ES-I3 (cell line): ENCODE data around the gene TNS2.
"Not testable (repeated sequence)": the region's sequence is repeated elsewhere in the genome, so short reads cannot be mapped to it uniquely, and the experiment has no call there.

ENCODE experiments used
- H3K36me3 ChIP-seq: 2 replicates; pipeline ENCODE4 v1.6.1; 2013; ENCODE audit warnings: mild to moderate bottlenecking, low read length, control low read depth, moderate library complexity; ENCODE audit not compliant: insufficient read depth
- H3K4me1 ChIP-seq: 2 replicates; pipeline ENCODE4 v1.6.1; 2013; ENCODE audit warnings: mild to moderate bottlenecking, control low read depth, low read length; ENCODE audit not compliant: insufficient read depth
- H3K9ac ChIP-seq: 2 replicates; pipeline ENCODE4 v1.6.1; 2013; ENCODE audit warnings: low read depth, mild to moderate bottlenecking, low read length, moderate library complexity
- H3K9me3 ChIP-seq: 2 replicates; pipeline ENCODE4 v1.6.1; 2013; ENCODE audit warnings: mild to moderate bottlenecking, low read length, moderate library complexity; ENCODE audit not compliant: control insufficient read depth, insufficient read depth

The TNS2 gene

DNA sequence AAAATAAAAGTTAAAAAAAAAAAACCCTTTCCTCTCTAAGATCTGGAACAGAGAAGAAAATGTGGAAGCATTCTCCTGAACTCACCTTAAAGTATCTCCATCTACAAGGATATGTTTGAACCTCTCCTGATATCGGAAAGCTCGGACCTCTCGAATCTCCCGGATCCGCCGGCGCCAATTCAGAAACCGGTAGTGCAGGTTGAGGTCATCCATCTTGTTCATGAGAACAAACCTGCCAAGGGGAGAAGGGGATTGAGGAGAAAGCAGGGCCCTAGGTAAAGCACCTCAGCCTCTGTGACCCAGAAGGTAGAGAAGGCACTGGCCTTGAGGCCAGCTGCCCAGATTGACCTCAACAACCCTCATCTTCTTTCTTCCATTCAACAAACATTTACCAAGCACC, 27.2 kb downstream of the TNS2 start:
- Histone ChIP-seq H3K4me1 (peaks cover 12% of the 10 kb centered on the region; the same call in 1 of the 2 replicates), H3K9ac (no peak overlapping the region), H3K9me3 (no peaks in the 10 kb centered on the region), H3K36me3 (no peaks in the 10 kb centered on the region)

DNA sequence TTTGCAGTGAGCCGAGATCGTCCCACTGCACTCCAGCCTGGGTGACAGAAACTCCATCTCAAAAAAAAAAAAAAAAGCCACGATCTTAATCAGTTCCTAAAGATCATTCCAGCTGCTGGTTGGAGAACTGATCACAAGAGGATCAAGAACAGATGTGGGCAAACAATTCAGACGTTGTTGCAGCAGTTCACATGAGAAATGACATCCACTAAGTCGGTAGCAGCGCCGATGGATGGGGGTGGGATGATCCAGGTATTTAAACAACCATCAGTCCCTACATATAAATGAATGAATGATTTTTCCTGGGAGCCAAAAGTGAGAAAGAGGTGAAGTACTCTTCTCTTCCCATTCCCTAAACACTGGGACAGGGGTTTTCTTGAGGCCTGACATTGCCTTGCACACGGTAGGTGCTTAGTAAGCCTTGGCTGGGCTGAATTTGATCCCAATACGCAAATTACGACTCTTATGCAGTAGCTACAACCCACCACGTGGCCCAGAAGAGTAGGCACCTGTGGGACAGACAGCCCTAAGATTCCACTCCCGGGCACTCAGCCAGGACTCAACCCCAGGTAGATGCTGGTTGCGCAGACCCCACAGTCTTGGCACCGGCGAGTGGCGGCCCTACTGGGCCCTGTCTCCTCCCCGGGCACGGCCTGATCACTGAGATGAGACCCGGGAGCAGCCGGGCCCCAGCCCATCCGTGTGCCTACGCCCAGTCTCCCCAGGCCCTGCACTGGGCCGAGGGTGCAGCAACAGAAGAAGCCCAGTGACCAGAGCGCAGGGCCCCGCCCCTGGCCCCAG, 28.8 kb downstream of the TNS2 start:
- Histone ChIP-seq H3K9ac (peak overlapping the region; percentile 75), H3K4me1 (peaks cover 6% of the 10 kb centered on the region; the same call in 1 of the 2 replicates), H3K9me3 (no peaks in the 10 kb centered on the region), H3K36me3 (no peaks in the 10 kb centered on the region)

DNA sequence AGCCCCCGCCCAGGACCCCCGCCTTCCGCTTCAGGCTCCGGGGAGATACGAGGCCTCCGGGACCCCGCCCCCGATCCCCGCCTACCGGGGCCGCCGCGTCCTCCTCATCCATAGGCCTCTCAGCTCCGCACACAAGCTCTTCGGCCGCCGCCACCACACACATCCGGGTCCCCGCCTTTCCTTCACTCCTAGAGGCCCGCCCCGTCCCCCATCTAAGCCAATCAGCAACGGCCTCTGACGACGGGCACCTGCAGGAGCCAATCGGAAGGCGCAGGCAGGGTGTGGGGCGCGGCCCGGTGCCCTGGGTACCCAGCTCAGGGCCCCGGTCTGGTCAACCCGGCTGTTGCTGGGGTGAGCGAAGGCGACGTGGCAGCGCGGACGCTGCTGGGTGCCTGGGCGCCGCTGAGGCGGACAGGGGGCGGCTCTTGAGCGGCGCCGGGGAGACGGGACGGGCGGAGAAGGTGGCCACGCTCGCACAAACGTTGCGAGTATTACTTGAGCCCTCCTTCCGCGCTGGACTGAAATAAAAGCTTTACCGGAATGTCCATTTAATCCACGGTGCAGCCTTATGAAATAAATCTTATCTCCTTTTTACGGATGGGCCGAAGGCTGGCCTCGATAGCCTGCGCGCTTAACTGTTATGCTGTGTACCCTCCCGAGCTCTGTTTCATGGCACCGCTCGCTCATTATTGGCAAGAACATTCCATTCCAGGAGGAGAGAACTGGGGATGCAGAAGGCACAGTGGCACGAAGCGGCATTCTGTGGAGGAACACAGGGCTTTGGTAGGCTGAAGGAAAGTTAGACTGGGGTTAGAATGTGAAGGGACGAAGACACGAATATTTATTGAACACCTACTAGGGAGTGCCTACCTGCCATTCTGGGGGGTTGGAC, 29.6 kb downstream of the TNS2 start, which contains the start of gene SPRYD3:
TSS of gene SPRYD3 (minus strand) at position 165 of the 892 bp plus-strand sequence. CDS start at position 108, 57 bp downstream.
- Histone ChIP-seq H3K9me3 (no peaks in the 10 kb centered on the region), H3K9ac (peak within 1 kb of the TSS; percentile 75), H3K4me1 (peaks cover 6% of the 10 kb centered on the region; the same call in 1 of the 2 replicates), H3K36me3 (no peaks in the 10 kb centered on the region)

- H3K36me3 ChIP-seq, result no peaks in the 10 kb centered on the region
- H3K9ac ChIP-seq, result no peak overlapping the region
- H3K4me1 ChIP-seq, result peaks cover 6% of the 10 kb centered on the region; the same call in 1 of the 2 replicates
- no peaks in the 10 kb centered on the region for H3K9me3 ChIP-seq
Measured at GRCh38 chr12:53082637-53083175, 32.8 kb downstream of the TNS2 start.

GRCh38 chr12:53086361-53086760, 36.5 kb downstream of the TNS2 start:
- no peaks in the 10 kb centered on the region for H3K9me3 ChIP-seq
- no peaks in the 10 kb centered on the region for H3K36me3 ChIP-seq
- no peak overlapping the region for H3K9ac ChIP-seq
- H3K4me1 ChIP-seq, result no peaks in the 10 kb centered on the region

DNA sequence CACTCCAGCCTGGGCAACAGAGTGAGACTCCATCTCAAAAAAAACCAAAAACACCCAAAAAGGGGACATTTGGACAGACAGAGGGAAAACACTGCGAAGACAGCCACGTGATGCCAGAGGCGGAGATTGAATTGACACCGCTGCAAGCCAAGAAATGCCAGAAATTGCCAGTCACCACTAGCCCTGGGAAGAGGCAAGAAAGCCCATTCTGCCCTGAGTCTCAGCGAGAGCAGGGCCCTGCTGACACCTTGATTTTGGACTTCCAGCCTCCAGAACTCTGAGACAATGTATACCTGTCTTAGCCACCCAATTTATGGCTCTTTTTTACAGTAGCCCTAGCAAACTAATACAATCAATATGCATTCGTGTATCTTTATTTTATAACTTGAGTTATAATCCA, 40.2 kb downstream of the TNS2 start:
- H3K9ac ChIP-seq, result no peak overlapping the region
- H3K36me3 ChIP-seq, result no peaks in the 10 kb centered on the region
- peaks cover 3% of the 10 kb centered on the region for H3K4me1 ChIP-seq

DNA sequence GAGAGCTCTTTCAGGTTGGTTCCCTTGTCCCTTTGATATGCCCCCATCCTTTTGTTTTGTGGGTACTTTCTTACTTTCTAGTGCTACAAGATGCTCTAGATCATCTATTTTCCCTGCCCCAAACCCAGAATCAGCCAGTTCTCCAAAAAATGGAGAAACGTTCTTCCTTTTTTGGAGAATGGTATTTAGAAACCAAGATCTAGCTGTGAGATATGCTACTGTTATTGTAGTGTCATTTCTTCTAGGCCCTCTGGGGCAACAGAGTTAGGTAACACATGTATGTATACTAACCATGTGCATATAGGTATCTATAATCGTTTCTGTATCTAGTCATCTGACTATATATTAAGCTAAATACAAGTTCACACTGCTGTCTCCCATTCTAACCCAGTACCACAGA, 40.7 kb downstream of the TNS2 start:
- Histone ChIP-seq H3K9ac (no peak overlapping the region), H3K36me3 (no peaks in the 10 kb centered on the region), H3K4me1 (peaks cover 3% of the 10 kb centered on the region), H3K9me3 (no peaks in the 10 kb centered on the region)

More for the DNA sequence above, 40.2 kb downstream of the TNS2 start:
- H3K9me3 ChIP-seq, result no peaks in the 10 kb centered on the region

DNA sequence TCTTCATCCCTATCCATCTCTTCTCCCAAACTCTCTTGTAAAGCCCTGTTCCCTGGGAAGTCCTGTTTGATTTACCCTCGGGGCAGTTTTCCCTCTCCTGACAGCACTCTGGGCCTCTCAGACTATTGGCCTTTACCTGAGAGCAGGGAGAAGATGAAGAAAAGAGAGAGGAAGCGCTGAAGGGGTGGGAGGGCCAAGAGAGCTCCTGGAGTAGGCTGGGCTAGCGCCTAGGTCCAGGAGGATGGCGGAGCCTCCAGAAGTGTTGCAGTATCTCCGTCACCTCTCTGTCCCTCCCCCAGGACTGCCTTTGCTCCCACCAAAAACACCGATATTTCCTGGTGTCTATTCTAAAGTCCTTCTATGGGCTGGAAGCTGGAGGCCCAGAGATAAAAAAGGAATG, 41.9 kb downstream of the TNS2 start:
- Histone ChIP-seq H3K36me3 (no peaks in the 10 kb centered on the region), H3K9me3 (no peaks in the 10 kb centered on the region), H3K9ac (no peak overlapping the region), H3K4me1 (peaks cover 9% of the 10 kb centered on the region)

DNA sequence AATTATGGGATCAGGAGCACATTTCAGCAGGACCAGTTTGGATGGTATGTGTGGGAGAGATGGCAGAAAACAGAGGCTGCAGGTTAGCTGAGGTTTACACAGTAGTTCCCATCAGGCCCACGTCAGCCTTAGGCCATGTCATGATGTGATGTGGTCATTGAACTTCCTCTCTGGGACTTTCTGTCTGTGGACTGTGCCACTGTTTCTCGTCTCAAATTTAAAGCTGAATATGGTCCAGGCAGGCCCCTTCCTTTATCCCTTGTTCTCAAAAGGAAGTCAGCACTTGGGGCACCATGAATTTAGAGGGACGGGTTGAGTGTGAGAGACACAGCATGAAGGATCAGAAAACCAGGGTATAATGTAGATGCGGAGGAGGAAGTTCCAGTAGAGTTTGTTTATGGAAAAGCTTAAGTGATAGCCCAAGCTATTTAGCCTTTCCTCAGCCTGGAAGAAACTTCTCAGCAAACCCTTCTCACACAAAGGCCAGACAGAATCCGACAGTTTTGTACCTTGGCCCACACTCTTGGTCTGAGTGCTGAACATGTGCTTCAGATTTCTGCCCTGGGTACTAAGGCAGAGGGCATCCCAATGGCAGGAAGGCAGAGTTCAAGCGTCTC, 44.0 kb downstream of the TNS2 start:
- Histone ChIP-seq H3K9ac (no peak overlapping the region), H3K4me1 (peaks cover 15% of the 10 kb centered on the region)

GRCh38 chr12:53094394-53094787, 44.5 kb downstream of the TNS2 start:
- Histone ChIP-seq H3K9me3 (no peaks in the 10 kb centered on the region), H3K9ac (no peak overlapping the region), H3K36me3 (no peaks in the 10 kb centered on the region), H3K4me1 (peaks cover 19% of the 10 kb centered on the region)

More for the DNA sequence above, 44.0 kb downstream of the TNS2 start:
- Histone ChIP-seq H3K9me3 (no peaks in the 10 kb centered on the region), H3K36me3 (no peaks in the 10 kb centered on the region)

- not testable (repeated sequence) for H3K9me3 ChIP-seq, H3K9ac ChIP-seq, H3K36me3 ChIP-seq
- peaks cover 19% of the 10 kb centered on the region for H3K4me1 ChIP-seq
Measured at GRCh38 chr12:53094796-53095595, 45.1 kb downstream of the TNS2 start.

- H3K9ac ChIP-seq, H3K36me3 ChIP-seq, H3K9me3 ChIP-seq: not testable (repeated sequence)
- peaks cover 19% of the 10 kb centered on the region for H3K4me1 ChIP-seq
Measured at GRCh38 chr12:53095596-53095895, 45.7 kb downstream of the TNS2 start.

DNA sequence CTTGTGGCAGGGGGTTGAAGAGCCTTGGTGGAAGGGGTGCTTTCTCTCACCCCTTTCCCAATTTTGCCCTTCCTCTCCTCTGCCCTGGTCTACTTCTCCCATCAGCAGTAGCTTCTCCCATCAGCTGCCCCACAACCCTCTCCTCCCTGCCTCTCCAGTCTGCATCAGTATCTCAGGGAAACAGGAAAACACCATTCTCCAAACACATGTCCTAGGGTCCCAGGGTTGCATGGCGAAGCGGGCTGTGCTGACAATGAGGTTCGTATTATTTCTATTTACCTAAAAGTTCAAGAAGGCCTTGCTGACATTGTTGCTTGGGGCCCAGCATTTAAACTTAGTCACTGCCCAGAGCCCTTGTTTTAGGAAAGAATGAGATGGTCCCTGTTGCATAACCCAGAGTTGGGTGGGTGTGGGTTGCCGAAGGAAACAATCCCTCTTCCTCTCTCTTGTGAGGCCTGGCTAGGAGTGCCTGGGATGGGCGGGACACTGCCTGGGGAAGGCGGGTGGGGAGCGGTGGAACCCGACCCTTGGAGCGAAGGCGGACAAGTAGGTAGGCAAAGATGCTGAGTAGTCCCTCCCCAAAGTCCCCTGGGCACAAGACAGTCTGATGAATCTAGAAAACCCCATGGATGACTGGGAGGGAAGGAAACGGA, 46.4 kb downstream of the TNS2 start:
- H3K4me1 ChIP-seq, result peaks cover 19% of the 10 kb centered on the region
- H3K9me3 ChIP-seq, result no peaks in the 10 kb centered on the region
- H3K36me3 ChIP-seq, result no peaks in the 10 kb centered on the region
- peak overlapping the region; percentile 53; the same call in 1 of the 2 replicates for H3K9ac ChIP-seq
